ENCODE results near the gene ARHGEF39. TPM values are rescaled to one million over a fixed set of nuclear protein-coding genes. Genes with fewer than 3 reads are reported as not detected.
"Not testable (repeated sequence)": the region's sequence is repeated elsewhere in the genome, so short reads cannot be mapped to it uniquely, and the experiment has no call there.

The ARHGEF39 gene
- total and polyA plus RNA-seq, 2 experiments from 2014 or later: 5.2 to 9.4 TPM

- TF ChIP-seq, protein P1, sequence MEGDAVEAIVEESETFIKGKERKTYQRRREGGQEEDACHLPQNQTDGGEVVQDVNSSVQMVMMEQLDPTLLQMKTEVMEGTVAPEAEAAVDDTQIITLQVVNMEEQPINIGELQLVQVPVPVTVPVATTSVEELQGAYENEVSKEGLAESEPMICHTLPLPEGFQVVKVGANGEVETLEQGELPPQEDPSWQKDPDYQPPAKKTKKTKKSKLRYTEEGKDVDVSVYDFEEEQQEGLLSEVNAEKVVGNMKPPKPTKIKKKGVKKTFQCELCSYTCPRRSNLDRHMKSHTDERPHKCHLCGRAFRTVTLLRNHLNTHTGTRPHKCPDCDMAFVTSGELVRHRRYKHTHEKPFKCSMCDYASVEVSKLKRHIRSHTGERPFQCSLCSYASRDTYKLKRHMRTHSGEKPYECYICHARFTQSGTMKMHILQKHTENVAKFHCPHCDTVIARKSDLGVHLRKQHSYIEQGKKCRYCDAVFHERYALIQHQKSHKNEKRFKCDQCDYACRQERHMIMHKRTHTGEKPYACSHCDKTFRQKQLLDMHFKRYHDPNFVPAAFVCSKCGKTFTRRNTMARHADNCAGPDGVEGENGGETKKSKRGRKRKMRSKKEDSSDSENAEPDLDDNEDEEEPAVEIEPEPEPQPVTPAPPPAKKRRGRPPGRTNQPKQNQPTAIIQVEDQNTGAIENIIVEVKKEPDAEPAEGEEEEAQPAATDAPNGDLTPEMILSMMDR (IDR thresholded peaks at IDR 0.05; ENCODE audit: poor library complexity): no peak
- no peak for TF ChIP-seq EZH2phosphoT487 (IDR thresholded peaks at IDR 0.05; ENCODE audit: low read depth, severe bottlenecking, unreplicated experiment)
- TF ChIP-seq EZH2 (IDR thresholded peaks at IDR 0.05; ENCODE audit: borderline replicate concordance): no peak
- WGBS (ENCODE audit: low lambda C conversion rate, missing lambda C conversion rate): 95% methylated on average over 12 of the region's 12 CpGs
- H3K79me2 ChIP-seq: no peaks in the 10 kb centered on the region
- H3K4me1 ChIP-seq (ENCODE audit: insufficient read depth): peaks cover 14% of the 10 kb centered on the region
- no peak overlapping the region for H2AFZ ChIP-seq
- no peaks in the 10 kb centered on the region for H3K27me3 ChIP-seq
- no peaks in the 10 kb centered on the region for H3K9me2 ChIP-seq (replicated peaks; ENCODE audit: insufficient read depth)
- H3K9me3 ChIP-seq (ENCODE audit: low read depth): no peaks in the 10 kb centered on the region
- H3K4me2 ChIP-seq: no peak overlapping the region
- no peak overlapping the region for H3K4me3 ChIP-seq
- H3K27ac ChIP-seq: no peak overlapping the region
- H4K20me1 ChIP-seq (ENCODE audit: insufficient read depth, poor library complexity, severe bottlenecking): no peaks in the 10 kb centered on the region
- DNase-seq (ENCODE audit: low spot score): no peak
- no peaks in the 10 kb centered on the region for H3K36me3 ChIP-seq (replicated peaks; ENCODE audit: insufficient read depth, low read depth)
Observed at GRCh38 chr9:35643046-35643445, 21.9 kb downstream of the ARHGEF39 start.

GRCh38 chr9:35641478-35641877, 23.5 kb downstream of the ARHGEF39 start:
- not testable (repeated sequence) for H3K27ac ChIP-seq; H3K27me3 ChIP-seq; H3K79me2 ChIP-seq; H2AFZ ChIP-seq; H3K9me2 ChIP-seq (replicated peaks; ENCODE audit: insufficient read depth); H4K20me1 ChIP-seq (ENCODE audit: insufficient read depth, poor library complexity, severe bottlenecking); H3K4me1 ChIP-seq (ENCODE audit: insufficient read depth); H3K9me3 ChIP-seq (ENCODE audit: low read depth); H3K4me3 ChIP-seq; DNase-seq (ENCODE audit: low spot score); H3K4me2 ChIP-seq; H3K36me3 ChIP-seq (replicated peaks; ENCODE audit: insufficient read depth, low read depth)
- WGBS (ENCODE audit: low lambda C conversion rate, missing lambda C conversion rate): 88% methylated on average over 3 of the region's 3 CpGs

DNA sequence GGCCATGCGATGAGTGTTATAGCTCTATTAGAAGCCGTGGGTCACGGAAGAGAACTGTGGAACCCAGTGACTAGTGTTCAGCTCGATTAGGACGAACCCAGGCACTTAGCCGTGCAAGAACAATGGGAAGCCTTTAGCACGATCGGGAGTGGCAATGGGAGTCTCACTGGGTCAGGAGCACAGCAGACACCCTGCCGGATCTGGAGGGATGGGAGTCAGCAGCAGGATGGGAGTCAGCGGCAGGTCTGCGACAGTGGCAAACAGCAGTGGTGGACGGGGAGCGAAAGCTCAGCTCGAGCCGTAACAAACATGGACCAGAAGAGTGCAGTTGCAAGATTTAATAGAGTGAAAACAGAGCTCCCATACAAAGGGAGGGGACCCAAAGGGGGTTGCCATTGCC, 24.6 kb downstream of the ARHGEF39 start:
- not testable (repeated sequence) for H3K79me2 ChIP-seq; H2AFZ ChIP-seq; H3K27me3 ChIP-seq; H3K4me1 ChIP-seq (ENCODE audit: insufficient read depth); H3K4me3 ChIP-seq; DNase-seq (ENCODE audit: low spot score); H3K9me2 ChIP-seq (replicated peaks; ENCODE audit: insufficient read depth); H3K27ac ChIP-seq; H3K36me3 ChIP-seq (replicated peaks; ENCODE audit: insufficient read depth, low read depth); H3K9me3 ChIP-seq (ENCODE audit: low read depth); H4K20me1 ChIP-seq (ENCODE audit: insufficient read depth, poor library complexity, severe bottlenecking); H3K4me2 ChIP-seq
- WGBS (ENCODE audit: low lambda C conversion rate, missing lambda C conversion rate): 94% methylated on average over 13 of the region's 15 CpGs

DNA sequence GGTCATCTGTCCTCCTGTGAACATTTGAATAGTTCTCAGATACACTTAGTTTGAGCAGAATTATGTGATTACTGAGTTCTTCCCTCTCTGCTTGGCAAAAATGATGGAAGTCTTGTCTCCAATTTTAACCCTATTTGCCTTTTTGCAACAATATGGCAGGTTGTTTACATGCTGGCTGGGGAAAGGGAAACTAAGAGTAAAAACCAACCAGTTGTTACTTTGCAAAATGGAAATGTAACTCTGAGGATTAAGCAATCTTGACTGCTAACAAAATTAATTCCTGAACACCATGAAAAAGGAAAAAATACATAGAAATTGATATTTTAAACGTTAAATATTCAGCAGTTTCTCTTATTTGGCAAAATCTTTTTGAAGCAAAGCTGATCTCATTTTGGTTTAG, 25.4 kb downstream of the ARHGEF39 start:
- H3K9me2 ChIP-seq (replicated peaks; ENCODE audit: insufficient read depth): no peaks in the 10 kb centered on the region
- no peaks in the 10 kb centered on the region for H3K27me3 ChIP-seq
- H3K4me3 ChIP-seq: no peak overlapping the region
- H3K27ac ChIP-seq: no peak overlapping the region
- H3K36me3 ChIP-seq (replicated peaks; ENCODE audit: insufficient read depth, low read depth): no peaks in the 10 kb centered on the region
- no peak overlapping the region for H2AFZ ChIP-seq
- H3K4me1 ChIP-seq (ENCODE audit: insufficient read depth): no peaks in the 10 kb centered on the region
- DNase-seq (ENCODE audit: low spot score): no peak
- no peak for TF ChIP-seq EZH2 (IDR thresholded peaks at IDR 0.05; ENCODE audit: borderline replicate concordance)
- TF ChIP-seq, protein P1 (IDR thresholded peaks at IDR 0.05; ENCODE audit: poor library complexity): no peak
- no peak for TF ChIP-seq EZH2phosphoT487 (IDR thresholded peaks at IDR 0.05; ENCODE audit: low read depth, severe bottlenecking, unreplicated experiment)
- 88% methylated on average over 1 of the region's 1 CpG for WGBS (ENCODE audit: low lambda C conversion rate, missing lambda C conversion rate)
- H4K20me1 ChIP-seq (ENCODE audit: insufficient read depth, poor library complexity, severe bottlenecking): no peaks in the 10 kb centered on the region
- no peaks in the 10 kb centered on the region for H3K9me3 ChIP-seq (ENCODE audit: low read depth)
- no peak overlapping the region for H3K4me2 ChIP-seq
- H3K79me2 ChIP-seq: no peaks in the 10 kb centered on the region

DNA sequence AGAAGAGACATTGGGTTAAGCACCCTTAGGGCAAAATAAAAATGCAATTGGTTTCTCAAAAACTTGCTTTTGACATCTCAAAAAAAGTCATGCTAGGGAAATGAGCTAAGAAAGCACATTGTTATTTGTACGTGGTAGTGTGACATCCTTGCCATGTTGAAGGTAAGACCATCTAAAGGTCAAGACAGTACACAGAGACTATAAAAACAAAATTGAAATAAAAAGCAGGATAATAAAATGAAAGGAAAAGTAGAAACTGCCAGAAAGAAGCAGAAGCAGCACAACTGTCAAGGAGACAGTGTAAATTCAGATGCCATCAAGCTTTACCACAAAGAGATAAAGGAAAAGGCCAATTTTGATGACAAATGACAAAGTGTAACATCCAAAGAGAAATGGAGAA, 25.8 kb downstream of the ARHGEF39 start:
- WGBS (ENCODE audit: low lambda C conversion rate, missing lambda C conversion rate): 74% methylated on average over 1 of the region's 1 CpG

DNA sequence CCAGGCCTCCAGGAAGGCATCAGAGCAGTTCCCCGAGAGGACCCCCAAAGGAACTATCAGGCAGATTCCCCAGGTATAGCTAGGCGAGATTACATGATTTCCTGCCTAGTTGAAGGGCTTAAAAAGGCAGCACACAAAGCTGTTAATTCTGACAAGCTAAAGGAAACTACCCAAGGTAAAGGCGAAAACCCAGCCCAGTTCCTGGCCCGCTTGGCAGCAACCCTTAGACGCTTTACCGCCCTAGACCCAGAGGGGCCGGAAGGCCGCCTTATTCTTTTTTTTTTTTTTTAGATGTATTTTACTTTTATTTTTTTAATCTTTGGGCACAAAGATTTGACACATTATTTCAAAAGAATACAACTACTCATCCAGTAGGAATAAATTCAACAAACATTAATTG, 26.2 kb downstream of the ARHGEF39 start:
- 97% methylated on average over 7 of the region's 8 CpGs for WGBS (ENCODE audit: low lambda C conversion rate, missing lambda C conversion rate)
- not testable (repeated sequence) for H3K4me1 ChIP-seq (ENCODE audit: insufficient read depth); DNase-seq (ENCODE audit: low spot score); H2AFZ ChIP-seq; H3K4me3 ChIP-seq; H3K27me3 ChIP-seq; H3K4me2 ChIP-seq; H3K9me3 ChIP-seq (ENCODE audit: low read depth); H3K27ac ChIP-seq; H4K20me1 ChIP-seq (ENCODE audit: insufficient read depth, poor library complexity, severe bottlenecking); H3K9me2 ChIP-seq (replicated peaks; ENCODE audit: insufficient read depth); H3K36me3 ChIP-seq (replicated peaks; ENCODE audit: insufficient read depth, low read depth); H3K79me2 ChIP-seq

More for the DNA sequence above, 25.8 kb downstream of the ARHGEF39 start:
- H2AFZ ChIP-seq; H3K27me3 ChIP-seq; H3K4me3 ChIP-seq; H3K27ac ChIP-seq; H3K9me3 ChIP-seq (ENCODE audit: low read depth); H3K4me2 ChIP-seq; DNase-seq (ENCODE audit: low spot score); H3K36me3 ChIP-seq (replicated peaks; ENCODE audit: insufficient read depth, low read depth); H3K9me2 ChIP-seq (replicated peaks; ENCODE audit: insufficient read depth); H3K4me1 ChIP-seq (ENCODE audit: insufficient read depth); H3K79me2 ChIP-seq; H4K20me1 ChIP-seq (ENCODE audit: insufficient read depth, poor library complexity, severe bottlenecking): not testable (repeated sequence)

DNA sequence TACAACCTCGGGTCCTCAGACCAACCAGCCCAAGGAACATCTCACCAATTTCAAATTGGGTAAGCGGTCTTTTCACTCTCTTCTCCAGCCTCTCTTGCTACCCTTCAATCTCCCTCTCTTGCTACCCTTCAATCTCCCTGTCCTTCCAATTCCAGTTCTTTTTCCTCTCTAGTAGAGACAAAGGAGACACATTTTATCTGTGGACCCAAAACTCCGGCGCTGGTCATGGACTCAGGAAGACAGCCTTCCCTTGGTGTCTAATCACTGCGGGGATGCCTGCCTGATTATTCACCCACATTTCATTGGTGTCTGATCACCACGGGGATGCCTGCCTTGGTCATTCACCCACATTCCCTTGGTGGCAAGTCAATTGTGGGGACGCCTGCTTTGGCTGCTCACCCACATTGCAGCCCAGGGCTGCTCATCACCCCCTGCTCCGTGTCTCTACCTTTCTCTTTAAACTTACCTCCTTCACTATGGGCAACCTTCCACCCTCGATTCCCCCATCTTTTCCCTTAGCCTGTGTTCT, 27.5 kb downstream of the ARHGEF39 start:
- WGBS (ENCODE audit: low lambda C conversion rate, missing lambda C conversion rate): 96% methylated on average over 9 of the region's 9 CpGs
- H3K27ac ChIP-seq: not testable (repeated sequence)

More for the DNA sequence above, 27.5 kb downstream of the ARHGEF39 start:
- H3K79me2 ChIP-seq; H2AFZ ChIP-seq; DNase-seq (ENCODE audit: low spot score); H3K9me2 ChIP-seq (replicated peaks; ENCODE audit: insufficient read depth); H3K36me3 ChIP-seq (replicated peaks; ENCODE audit: insufficient read depth, low read depth); H3K4me3 ChIP-seq; H3K27me3 ChIP-seq; H3K4me2 ChIP-seq; H3K9me3 ChIP-seq (ENCODE audit: low read depth); H3K4me1 ChIP-seq (ENCODE audit: insufficient read depth); H4K20me1 ChIP-seq (ENCODE audit: insufficient read depth, poor library complexity, severe bottlenecking): not testable (repeated sequence)

Data from hepatocyte (in vitro differentiated cells).